Neuronal stem cell (in vitro differentiated cells): Measurements from ENCODE around the gene DUOX1.

Experiments
- DNase-seq: peaks from one replicate; pipeline ENCODE4 v3.0.0-alpha.2; 2013; ENCODE audit warnings: low spot score
- H2AFZ ChIP-seq: one replicate; pipeline ENCODE4 v1.6.1; 2013; ENCODE audit warnings: mild to moderate bottlenecking, low read length, inconsistent platforms
- H2AK5ac ChIP-seq: 2 replicates; pipeline ENCODE4 v1.6.1; 2013; ENCODE audit warnings: low read depth, mild to moderate bottlenecking, inconsistent platforms, low read length, moderate library complexity, mixed read lengths
- H2BK120ac ChIP-seq: 2 replicates; pipeline ENCODE4 v1.6.1; 2013; ENCODE audit warnings: low read depth, mild to moderate bottlenecking, inconsistent platforms, low read length, moderate library complexity, mixed read lengths
- H2BK12ac ChIP-seq: one replicate; pipeline ENCODE4 v1.6.1; 2013; ENCODE audit warnings: low read length, inconsistent platforms
- H2BK15ac ChIP-seq: 2 replicates; pipeline ENCODE4 v1.6.1; 2013; ENCODE audit warnings: mild to moderate bottlenecking, low read length, inconsistent platforms, mixed read lengths
- H2BK5ac ChIP-seq: one replicate; pipeline ENCODE4 v1.6.1; 2013; ENCODE audit warnings: inconsistent platforms, mild to moderate bottlenecking, low read length, moderate library complexity
- H3K14ac ChIP-seq: one replicate; pipeline ENCODE4 v1.6.1; 2013; ENCODE audit warnings: low read length, inconsistent platforms
- H3K18ac ChIP-seq: 2 replicates; pipeline ENCODE4 v1.6.1; 2013; ENCODE audit warnings: low read length, inconsistent platforms
- H3K23ac ChIP-seq: 2 replicates; pipeline ENCODE4 v1.6.1; 2013; ENCODE audit warnings: low read depth, mild to moderate bottlenecking, mixed read lengths, low read length, inconsistent platforms; ENCODE audit not compliant: poor library complexity
- H3K27ac ChIP-seq: replicated peaks from 3 replicates; pipeline ENCODE4 v1.5.1; 2013; ENCODE audit warnings: low read length, inconsistent platforms
- H3K27me3 ChIP-seq, 3 experiments: 2 replicates each; pipeline ENCODE4 v1.6.1; 2013; ENCODE audit warnings: low read length in 3 of 3, mild to moderate bottlenecking in 2 of 3, inconsistent platforms in 1 of 3, low read depth in 1 of 3, mixed read lengths in 1 of 3, moderate library complexity in 1 of 3; ENCODE audit not compliant: control insufficient read depth in 3 of 3, insufficient read depth in 3 of 3
- H3K36me3 ChIP-seq, 2 donors: replicated peaks in 1 of 2; 2 replicates each; pipeline ENCODE4 v1.6.1; 2013; ENCODE audit warnings: low read length in 2 of 2; ENCODE audit not compliant: control insufficient read depth in 2 of 2, insufficient read depth in 2 of 2
- H3K4ac ChIP-seq: 2 replicates; pipeline ENCODE4 v1.6.1; 2013; ENCODE audit warnings: inconsistent platforms, mild to moderate bottlenecking, low read length, moderate library complexity
- H3K4me1 ChIP-seq, 2 donors: 1 replicate in 1 of 2; 2 replicates in 1 of 2; pipeline ENCODE4 v1.6.1; 2013; ENCODE audit warnings: low read length in 2 of 2, low read depth in 1 of 2; ENCODE audit not compliant: control insufficient read depth in 2 of 2, insufficient read depth in 1 of 2
- H3K4me2 ChIP-seq: one replicate; pipeline ENCODE4 v1.6.1; 2013; ENCODE audit warnings: mild to moderate bottlenecking, low read length, inconsistent platforms; ENCODE audit not compliant: insufficient read depth, poor library complexity, severe bottlenecking
- H3K4me3 ChIP-seq, 2 donors: 2 replicates each; pipeline ENCODE4 v1.5.1; 2013; ENCODE audit warnings: low read length in 2 of 2, mild to moderate bottlenecking in 2 of 2, inconsistent platforms in 1 of 2, moderate library complexity in 1 of 2
- H3K79me1 ChIP-seq: one replicate; pipeline ENCODE4 v1.6.1; 2013; ENCODE audit warnings: low read depth, mild to moderate bottlenecking, inconsistent platforms, low read length, moderate library complexity
- H3K9ac ChIP-seq: one replicate; pipeline ENCODE4 v1.6.1; 2013; ENCODE audit warnings: mild to moderate bottlenecking, low read depth, low read length, inconsistent platforms; ENCODE audit not compliant: poor library complexity
- H3K9me3 ChIP-seq, 2 donors: replicated peaks in 1 of 2; 2 replicates each; pipeline versions ENCODE3 to v1.6.1; 2013; ENCODE audit warnings: low read length in 2 of 2, mild to moderate bottlenecking in 2 of 2, inconsistent platforms in 1 of 2, low read depth in 1 of 2, mixed read lengths in 1 of 2, moderate library complexity in 1 of 2; ENCODE audit not compliant: control insufficient read depth in 2 of 2, insufficient read depth in 1 of 2
- H4K8ac ChIP-seq: one replicate; pipeline ENCODE4 v1.6.1; 2013; ENCODE audit warnings: low read depth, mild to moderate bottlenecking, inconsistent platforms, low read length, moderate library complexity
- H4K91ac ChIP-seq: one replicate; pipeline ENCODE4 v1.6.1; 2013; ENCODE audit warnings: low read length, low read depth, mild to moderate bottlenecking, inconsistent platforms; ENCODE audit not compliant: poor library complexity
- WGBS, 2 donors: extraction: QIAGEN DNeasy Blood & Tissue Kit; methylation state at CpG; one replicate each; pipeline ENCODE4 v1.1.7; 2013; ENCODE audit warnings: missing lambda C conversion rate in 2 of 2, mixed read lengths in 1 of 2; ENCODE audit not compliant: insufficient read length in 2 of 2, insufficient replicate concordance in 1 of 2; ENCODE audit errors: extremely low coverage in 2 of 2; 5-methylcytosine and 5-hydroxymethylcytosine counted together

DUOX1 gene

DNA sequence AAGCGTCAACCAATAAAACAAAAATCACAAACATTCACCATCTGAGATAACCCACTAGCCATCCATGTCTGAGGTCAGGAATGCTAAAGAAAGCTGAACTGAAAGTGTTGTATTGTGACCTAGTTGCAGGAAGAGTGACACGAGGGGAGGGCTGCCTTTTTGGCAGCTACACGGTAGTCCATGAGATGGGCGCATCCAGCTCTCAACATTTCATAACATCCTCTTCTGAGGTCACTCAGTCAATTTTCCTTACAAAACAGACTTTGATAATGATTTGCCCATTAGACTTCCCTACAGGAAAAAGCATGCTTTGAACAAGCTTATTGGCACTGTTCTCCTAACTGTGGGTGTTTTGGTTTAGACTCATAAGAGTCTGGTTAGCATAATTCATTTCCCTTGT lies 73.4 kb downstream of the DUOX1 start:
- H2BK5ac ChIP-seq, result no peak overlapping the region
- no peak overlapping the region for H3K18ac ChIP-seq
- no peak overlapping the region for H3K4ac ChIP-seq
- H2BK12ac ChIP-seq, result no peak overlapping the region
- H2BK15ac ChIP-seq, result no peak overlapping the region
- H3K79me1 ChIP-seq, result no peaks in the 10 kb centered on the region
- no peak overlapping the region for H3K4me3 ChIP-seq
- no peak overlapping the region for H3K9ac ChIP-seq
- no peak overlapping the region for H2AFZ ChIP-seq
- H2BK120ac ChIP-seq, result no peak overlapping the region
- no peak overlapping the region for H4K91ac ChIP-seq
- no peak overlapping the region for H3K27ac ChIP-seq
- no peak overlapping the region for H2AK5ac ChIP-seq
- peaks cover 0 to 3% of the 10 kb centered on the region in 2 donors for H3K4me1 ChIP-seq
- no peaks in the 10 kb centered on the region for H3K36me3 ChIP-seq
- no peak overlapping the region for H3K4me2 ChIP-seq
- H3K23ac ChIP-seq, result no peak overlapping the region
- peaks cover 0 to 3% (median 0%) of the 10 kb centered on the region in 3 experiments for H3K27me3 ChIP-seq
- no peak for DNase-seq
- H4K8ac ChIP-seq, result no peak overlapping the region
- no peaks in the 10 kb centered on the region for H3K9me3 ChIP-seq
- no peak overlapping the region for H3K14ac ChIP-seq
- WGBS, 2 donors, result no CpG with 5 or more reads among the region's 4 CpGs

DNA sequence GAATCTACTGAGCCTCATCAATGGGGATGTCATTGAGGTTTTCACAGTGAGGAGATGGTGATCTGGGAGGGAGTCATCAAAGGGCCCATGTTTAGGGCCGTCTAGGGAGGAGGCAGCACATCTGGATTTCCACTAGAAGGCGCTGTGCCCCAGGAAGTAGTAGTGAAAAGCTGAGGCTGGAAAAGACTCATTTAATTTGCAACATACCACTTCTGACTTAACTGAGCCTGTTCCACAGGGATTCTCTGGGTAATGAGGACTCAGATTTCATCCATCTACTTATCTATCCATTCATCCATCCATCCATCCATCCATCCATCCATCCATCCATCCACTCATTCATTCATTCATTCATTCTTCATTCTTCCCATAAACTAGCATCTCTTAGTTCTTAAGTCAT lies 75.4 kb downstream of the DUOX1 start:
- Histone ChIP-seq H2AK5ac (no peak overlapping the region), H3K23ac (no peak overlapping the region), H2BK120ac (no peak overlapping the region), H3K4me3 (no peak overlapping the region), H3K18ac (no peak overlapping the region), H3K4me2 (no peak overlapping the region), H4K8ac (no peak overlapping the region), H3K27ac (no peak overlapping the region), H3K9ac (no peak overlapping the region), H3K14ac (no peak overlapping the region), H4K91ac (no peak overlapping the region), H3K4me1 (no peaks in the 10 kb centered on the region), H2BK15ac (no peak overlapping the region), H3K9me3 (no peaks in the 10 kb centered on the region), H3K79me1 (no peaks in the 10 kb centered on the region), H3K4ac (no peak overlapping the region), H3K36me3 (no peaks in the 10 kb centered on the region), H2BK12ac (no peak overlapping the region), H2AFZ (no peak overlapping the region), H2BK5ac (no peak overlapping the region), H3K27me3 (peaks cover 0 to 3% (median 0%) of the 10 kb centered on the region in 3 experiments)
- peak; percentile 63 for DNase-seq
- WGBS, 2 donors, result no CpG with 5 or more reads among the region's 2 CpGs

DNA sequence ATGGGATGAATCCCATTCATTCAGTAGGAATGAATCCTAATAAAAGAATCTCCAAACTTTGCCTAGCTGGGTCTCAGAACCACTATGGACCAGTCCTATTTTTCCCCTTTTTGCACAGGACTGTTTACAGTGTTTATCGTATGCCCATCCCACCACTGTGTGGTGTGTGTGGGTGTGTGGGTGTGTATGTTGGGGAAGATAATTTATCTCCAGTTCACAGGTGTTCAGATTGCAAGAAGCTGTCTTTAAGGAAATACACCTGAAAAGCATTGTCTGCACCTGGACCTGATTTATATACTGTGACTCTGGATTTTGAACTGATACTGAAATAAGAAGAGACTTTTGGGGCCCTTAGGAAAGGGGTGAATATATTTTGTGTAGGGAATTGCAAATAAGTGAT lies 82.7 kb downstream of the DUOX1 start:
- no peaks in the 10 kb centered on the region for H3K9me3 ChIP-seq
- no CpG with 5 or more reads among the region's 1 CpG for WGBS, 2 donors
- no peak overlapping the region for H3K23ac ChIP-seq
- H3K27ac ChIP-seq, result no peak overlapping the region
- H2AK5ac ChIP-seq, result no peak overlapping the region
- H4K91ac ChIP-seq, result no peak overlapping the region
- no peak overlapping the region for H2BK15ac ChIP-seq
- no peak overlapping the region for H3K18ac ChIP-seq
- H3K4me2 ChIP-seq, result no peak overlapping the region
- H3K9ac ChIP-seq, result no peak overlapping the region
- DNase-seq, result no peak
- H3K4ac ChIP-seq, result no peak overlapping the region
- no peak overlapping the region for H3K14ac ChIP-seq
- no peak overlapping the region for H3K4me3 ChIP-seq
- H4K8ac ChIP-seq, result no peak overlapping the region
- no peaks in the 10 kb centered on the region for H3K4me1 ChIP-seq
- no peak overlapping the region for H2BK5ac ChIP-seq
- no peak overlapping the region for H2AFZ ChIP-seq
- no peak overlapping the region for H2BK12ac ChIP-seq
- H3K27me3 ChIP-seq, result no peaks in the 10 kb centered on the region
- no peaks in the 10 kb centered on the region for H3K79me1 ChIP-seq
- no peaks in the 10 kb centered on the region for H3K36me3 ChIP-seq
- no peak overlapping the region for H2BK120ac ChIP-seq
